ENCODE results near the gene SHISAL1. TPM values are rescaled to one million over a fixed set of nuclear protein-coding genes. Genes with fewer than 3 reads are reported as not detected.

Gene SHISAL1
- total RNA-seq, 6 experiments from 2014 or later, result 0.05 to 0.31 (median 0.17) TPM

- Histone ChIP-seq H3K4me3 (no peak overlapping the region), H3K27ac (no peak overlapping the region), H3K9me3 (no peaks in the 10 kb centered on the region), H3K4me1 (peaks cover 0 to 7% (median 0%) of the 10 kb centered on the region in 4 donors), H3K27me3 (no peaks in the 10 kb centered on the region), H3K36me3 (no peaks in the 10 kb centered on the region)
- 30% methylated on average over 2 of the region's 3 CpGs for WGBS (ENCODE audit: insufficient coverage, low coverage, low lambda C conversion rate, missing lambda C conversion rate)
- ATAC-seq (no peak), DNase-seq (no peak)
- intact Hi-C loops (cut with DNase I), result no loop called here
- TF ChIP-seq POLR2A (IDR thresholded peaks at IDR 0.05) (no peak), CTCF (IDR thresholded peaks at IDR 0.05) (no peak)
Measured at GRCh38 chr22:44345872-44346271, 33.1 kb upstream of the SHISAL1 start.

- Histone ChIP-seq H3K4me1 (peaks cover 0 to 7% (median 0%) of the 10 kb centered on the region in 4 donors), H3K9me3 (no peaks in the 10 kb centered on the region), H3K4me3 (no peak overlapping the region), H3K27ac (no peak overlapping the region), H3K27me3 (no peaks in the 10 kb centered on the region), H3K36me3 (no peaks in the 10 kb centered on the region)
- intact Hi-C loops (cut with DNase I), result no loop called here
- WGBS (ENCODE audit: insufficient coverage, low coverage, low lambda C conversion rate, missing lambda C conversion rate), result 46% methylated on average over 4 of the region's 11 CpGs
- TF ChIP-seq POLR2A (IDR thresholded peaks at IDR 0.05), result no peak
- TF ChIP-seq CTCF (IDR thresholded peaks at IDR 0.05), result no peak
- ATAC-seq (no peak), DNase-seq (no peak)
Measured at GRCh38 chr22:44344407-44344806, 31.7 kb upstream of the SHISAL1 start.

GRCh38 chr22:44342347-44342956 is 29.7 kb upstream of the SHISAL1 start:
- TF ChIP-seq CTCF (IDR thresholded peaks at IDR 0.05), result no peak
- TF ChIP-seq POLR2A (IDR thresholded peaks at IDR 0.05), result no peak
- Histone ChIP-seq H3K27me3 (no peaks in the 10 kb centered on the region), H3K9me3 (no peaks in the 10 kb centered on the region), H3K27ac (no peak overlapping the region), H3K36me3 (no peaks in the 10 kb centered on the region), H3K4me3 (no peak overlapping the region), H3K4me1 (peaks cover 0 to 7% (median 0%) of the 10 kb centered on the region in 4 donors)
- DNase-seq (no peak), ATAC-seq (no peak)
- no CpG with 5 or more reads among the region's 5 CpGs for WGBS (ENCODE audit: insufficient coverage, low coverage, low lambda C conversion rate, missing lambda C conversion rate)
- intact Hi-C loops (cut with DNase I), result no loop called here

- H3K27me3 ChIP-seq, result no peaks in the 10 kb centered on the region
- H3K4me3 ChIP-seq, result no peak overlapping the region
- no peaks in the 10 kb centered on the region for H3K9me3 ChIP-seq
- intact Hi-C loops (cut with DNase I), result no loop called here
- H3K27ac ChIP-seq, result no peak overlapping the region
- DNase-seq (no peak), ATAC-seq (peak in 2 of 4 donors; percentile 44 to 66)
- WGBS (ENCODE audit: insufficient coverage, low coverage, low lambda C conversion rate, missing lambda C conversion rate), result 40% methylated on average over 9 of the region's 17 CpGs
- TF ChIP-seq CTCF (IDR thresholded peaks at IDR 0.05), result no peak
- TF ChIP-seq POLR2A (IDR thresholded peaks at IDR 0.05), result no peak
- H3K36me3 ChIP-seq, result no peaks in the 10 kb centered on the region
- H3K4me1 ChIP-seq, result peaks cover 0 to 7% (median 0%) of the 10 kb centered on the region in 4 donors
Measured at GRCh38 chr22:44341431-44342346, 28.9 kb upstream of the SHISAL1 start.
